ENCODE results near the gene BRAF.
"Not testable (repeated sequence)": the region's sequence is repeated elsewhere in the genome, so short reads cannot be mapped to it uniquely, and the experiment has no call there.

BRAF gene

DNA sequence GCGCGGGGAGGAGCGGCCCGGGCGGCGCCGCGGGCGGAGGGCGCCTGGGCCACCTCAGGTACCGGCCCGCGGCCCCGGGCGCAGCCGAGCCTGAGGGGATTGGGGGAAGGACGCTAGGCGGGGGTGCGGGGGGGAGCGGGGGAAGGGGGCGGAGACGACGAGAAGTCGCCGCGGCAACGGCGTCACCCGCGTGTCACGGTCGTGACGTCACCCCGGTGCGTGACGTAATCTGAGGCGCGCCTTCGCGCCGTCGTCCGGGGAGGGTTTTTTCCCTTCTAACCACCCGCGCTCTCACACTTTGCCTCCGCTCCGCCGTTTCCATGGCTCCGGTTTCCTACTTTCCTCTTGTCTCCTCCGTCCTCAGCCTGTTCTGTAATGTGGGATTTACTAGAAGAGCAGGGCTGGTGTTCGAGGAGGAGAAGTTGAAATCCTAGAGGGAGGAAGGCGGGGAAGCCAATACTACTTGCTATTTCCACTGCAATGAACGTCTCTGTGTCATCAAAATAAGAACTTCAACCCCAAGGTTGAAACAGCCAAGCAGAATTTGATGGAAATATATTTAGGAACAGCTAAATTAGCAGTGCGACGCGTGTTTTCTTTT lies at the start of gene BRAF:
TSS of gene BRAF (minus strand) at position 109 of the 601 bp plus-strand sequence. CDS start 226 bp downstream, outside the sequence.
- DNase-seq (ENCODE audit: low read depth in 2 of 2): peak; percentile 85 to 90

DNA sequence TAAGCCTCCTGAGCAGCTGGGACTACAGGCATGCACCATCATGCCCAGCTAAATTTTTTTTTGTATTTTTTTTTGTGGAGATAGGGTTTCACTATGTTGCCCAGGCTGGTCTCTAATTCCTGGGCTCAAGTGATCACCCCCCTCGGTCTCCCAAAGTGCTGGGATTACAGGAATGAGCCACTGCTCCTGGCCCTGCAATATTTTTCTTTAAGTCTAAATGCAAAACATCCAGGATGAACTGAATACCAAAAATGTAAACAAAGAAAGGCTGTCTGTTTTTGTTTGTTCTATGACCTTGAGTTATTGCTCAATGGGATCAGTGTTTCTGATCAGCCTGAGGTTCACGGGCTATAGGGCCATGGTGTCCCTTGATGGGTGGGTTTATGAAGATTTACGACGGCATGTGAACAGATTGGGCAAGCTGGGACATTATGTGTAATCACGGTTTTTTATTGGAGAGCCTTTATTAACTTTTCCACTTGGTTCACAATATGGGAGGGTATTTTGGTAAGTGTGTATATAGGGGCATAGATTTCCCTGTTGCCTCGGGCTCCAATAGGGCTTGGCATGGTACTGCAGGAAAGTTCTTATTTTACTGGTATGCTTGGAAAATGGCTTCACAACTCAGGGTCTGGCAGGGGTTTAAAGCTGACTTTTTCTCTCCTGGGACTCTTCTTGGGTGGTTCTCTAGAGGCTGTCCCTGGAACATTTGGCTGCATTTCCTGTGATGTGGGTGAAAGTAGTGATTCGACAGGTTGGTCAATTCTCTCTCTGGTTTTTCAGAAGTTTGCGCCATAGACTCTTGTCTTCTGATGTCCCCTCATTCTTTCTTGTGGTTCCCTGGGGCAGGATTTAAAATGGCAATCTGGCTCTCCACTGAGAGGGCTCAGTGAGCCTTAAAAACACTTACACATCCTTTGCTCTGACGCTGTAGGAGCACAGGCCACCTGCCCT lies 48.4 kb upstream of the BRAF start:
- no peak for DNase-seq (ENCODE audit: low read depth in 2 of 2)

DNA sequence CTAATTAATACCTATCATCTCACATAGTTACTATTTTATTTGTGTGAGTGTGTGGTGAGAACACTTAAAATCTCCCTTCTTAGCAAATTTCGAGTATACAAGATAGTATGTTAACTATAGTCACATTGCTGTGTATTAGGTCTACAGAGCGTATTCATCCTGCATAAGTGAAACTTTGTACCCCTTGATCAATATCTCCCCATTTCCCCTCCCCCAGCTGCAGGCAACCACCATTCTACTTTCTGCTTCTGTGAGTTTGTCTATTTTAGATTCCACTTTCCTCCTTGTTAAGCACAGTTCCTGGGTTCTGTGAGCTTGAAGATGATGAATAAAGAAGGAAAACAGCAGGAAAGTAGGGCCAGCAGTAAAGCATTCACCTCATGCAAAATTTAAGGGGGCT lies 47.6 kb upstream of the BRAF start:
- no peak for DNase-seq (ENCODE audit: low read depth in 2 of 2)

DNA sequence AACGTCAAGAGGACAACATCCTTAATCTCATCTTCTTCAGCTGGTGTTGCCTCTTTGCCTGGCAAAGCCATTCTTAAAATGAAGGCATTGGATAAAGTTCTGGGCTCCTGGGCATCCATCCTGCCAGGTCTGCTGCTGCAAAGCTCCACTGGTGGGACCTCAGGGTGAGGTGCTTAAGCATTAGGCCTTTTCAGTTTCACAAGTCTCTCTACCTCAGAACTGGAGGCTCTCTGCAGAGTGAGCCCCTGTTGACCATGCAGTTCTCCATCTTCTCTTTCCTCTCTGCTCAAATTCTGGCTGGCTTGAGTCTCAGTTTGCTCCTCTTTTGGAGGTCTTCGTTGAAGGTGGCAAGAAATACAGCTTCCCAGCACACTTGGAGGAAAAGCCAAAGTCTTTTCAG lies 42.7 kb upstream of the BRAF start:
- no peak for DNase-seq (ENCODE audit: low read depth in 2 of 2)

DNA sequence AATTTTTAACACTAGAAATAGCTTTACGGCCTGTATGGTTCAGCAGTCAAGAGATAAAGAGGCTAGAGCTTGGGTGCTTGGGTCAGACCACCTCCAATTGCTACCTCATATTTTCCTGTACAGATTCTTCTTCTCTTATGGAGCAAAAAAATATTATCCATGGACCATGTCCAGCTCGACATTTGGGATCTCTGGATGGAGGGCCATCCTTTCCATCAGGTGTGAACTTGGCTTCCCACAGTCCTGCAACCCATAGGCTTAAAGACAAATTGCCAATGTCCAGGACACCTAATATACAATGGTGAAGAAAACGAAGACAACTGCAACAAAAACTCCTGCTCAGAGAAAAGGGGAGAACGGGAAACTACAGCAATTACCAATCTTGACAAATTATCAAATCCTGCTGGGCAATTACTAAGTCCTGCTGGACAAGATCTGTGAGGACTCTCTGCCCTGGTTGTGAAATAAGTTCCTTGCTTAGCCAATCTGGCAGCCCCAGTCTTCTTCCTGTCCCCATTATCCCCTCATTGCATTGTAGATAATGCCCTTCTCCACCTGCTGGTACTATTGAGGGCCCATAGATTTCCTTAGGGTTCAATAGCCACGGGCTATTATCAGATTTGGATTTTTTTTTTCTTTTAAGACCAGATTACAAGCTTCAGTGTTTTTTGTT lies 42.0 kb upstream of the BRAF start:
- DNase-seq (ENCODE audit: low read depth in 2 of 2): no peak

DNA sequence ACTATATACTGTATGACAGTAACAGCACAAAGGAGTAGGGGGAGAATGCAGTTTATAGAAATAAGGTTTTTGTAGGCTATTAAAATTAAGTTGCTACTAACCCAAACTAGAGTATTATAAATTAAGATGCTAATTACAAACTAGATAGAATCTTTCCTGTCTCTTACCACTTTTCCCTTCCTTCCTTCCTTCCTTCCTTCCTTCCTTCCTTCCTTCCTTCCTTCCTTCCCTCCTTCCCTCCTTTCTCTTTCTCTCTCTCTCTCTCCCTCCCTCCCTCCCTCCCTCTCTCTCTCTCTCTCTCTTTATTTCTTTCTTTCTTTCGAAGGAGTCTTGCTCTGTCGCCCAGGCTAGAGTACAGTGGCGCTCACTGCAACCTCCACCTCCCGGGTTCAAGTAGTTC lies 36.4 kb upstream of the BRAF start:
- no peak for DNase-seq (ENCODE audit: low read depth in 2 of 2)

DNA sequence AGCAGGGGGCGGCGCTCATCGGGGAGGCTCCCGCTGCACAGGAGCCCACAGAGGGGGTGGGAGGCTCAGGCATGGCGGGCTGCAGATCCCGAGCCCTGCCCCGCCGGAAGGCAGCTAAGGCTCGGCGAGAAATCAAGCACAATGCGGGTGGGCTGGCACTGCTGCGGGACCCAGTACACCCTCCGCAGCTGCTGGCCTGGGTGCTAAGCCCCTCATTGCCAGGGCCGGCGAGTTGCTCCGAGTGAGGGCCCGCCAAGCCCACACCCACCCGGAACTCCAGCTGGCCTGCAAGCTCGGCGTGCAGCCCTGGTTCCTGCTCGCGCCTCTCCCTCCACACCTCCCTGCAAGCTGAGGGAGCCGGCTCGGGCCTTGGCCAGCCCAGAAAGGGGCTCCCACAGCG lies 32.3 kb upstream of the BRAF start:
- not testable (repeated sequence) for DNase-seq (ENCODE audit: low read depth in 2 of 2)

DNA sequence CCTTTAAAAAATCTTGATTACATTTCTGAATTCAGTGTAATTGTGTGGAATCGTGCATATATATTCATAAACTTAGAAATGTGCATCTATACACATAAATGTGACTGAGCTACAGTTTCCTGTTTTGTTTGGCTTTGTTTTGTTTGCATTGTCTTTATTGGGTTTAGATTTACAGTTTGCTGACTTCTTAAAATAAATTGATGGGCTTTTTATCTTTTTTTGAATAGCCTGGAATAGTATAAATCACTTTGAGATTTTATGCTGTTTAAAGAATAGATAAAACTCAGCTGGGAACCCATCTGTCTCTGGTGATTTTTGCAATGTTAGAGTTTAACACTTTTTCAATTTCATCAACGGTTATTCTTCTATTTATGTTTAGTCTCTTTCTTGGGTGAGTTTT lies 21.2 kb upstream of the BRAF start:
- no peak for DNase-seq (ENCODE audit: low read depth in 2 of 2)

DNA sequence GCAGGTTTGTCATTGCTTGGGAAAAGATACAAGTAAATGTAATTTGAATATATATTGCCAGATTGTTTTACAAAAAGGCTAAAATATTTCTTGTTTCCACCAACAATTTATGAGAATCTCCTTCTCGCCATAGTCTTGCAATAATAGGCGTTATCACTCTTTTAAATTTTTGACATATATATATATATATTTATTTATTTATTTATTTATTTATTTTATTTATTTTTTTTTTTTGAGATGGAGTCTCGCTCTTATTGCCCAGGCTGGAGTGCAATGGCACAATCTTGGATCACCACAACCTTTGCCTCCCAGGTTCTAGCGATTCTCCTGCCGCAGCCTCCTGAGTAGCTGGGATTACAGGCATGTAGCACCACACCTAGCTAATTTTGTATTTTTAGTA lies 17.5 kb upstream of the BRAF start:
- DNase-seq (ENCODE audit: low read depth in 2 of 2): not testable (repeated sequence)

DNA sequence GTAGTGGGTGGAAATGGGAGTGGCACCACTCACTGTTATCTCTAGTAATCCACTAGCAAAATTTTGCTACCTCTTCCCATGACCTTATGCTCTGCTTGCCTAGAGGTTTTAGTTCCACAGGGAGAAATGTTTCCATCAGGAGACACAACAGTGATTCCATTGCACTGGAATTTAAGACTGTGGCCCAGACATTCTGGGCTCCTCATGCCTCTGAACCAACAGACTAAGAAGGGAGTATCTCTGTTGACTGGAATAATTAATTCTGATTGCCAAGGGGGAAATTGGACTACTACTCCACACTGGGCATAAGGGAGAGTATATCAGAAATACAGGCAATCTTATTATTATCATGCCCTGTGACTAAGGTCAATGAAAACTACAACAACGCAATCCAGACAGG lies 16.2 kb upstream of the BRAF start:
- DNase-seq (ENCODE audit: low read depth in 2 of 2): no peak

DNA sequence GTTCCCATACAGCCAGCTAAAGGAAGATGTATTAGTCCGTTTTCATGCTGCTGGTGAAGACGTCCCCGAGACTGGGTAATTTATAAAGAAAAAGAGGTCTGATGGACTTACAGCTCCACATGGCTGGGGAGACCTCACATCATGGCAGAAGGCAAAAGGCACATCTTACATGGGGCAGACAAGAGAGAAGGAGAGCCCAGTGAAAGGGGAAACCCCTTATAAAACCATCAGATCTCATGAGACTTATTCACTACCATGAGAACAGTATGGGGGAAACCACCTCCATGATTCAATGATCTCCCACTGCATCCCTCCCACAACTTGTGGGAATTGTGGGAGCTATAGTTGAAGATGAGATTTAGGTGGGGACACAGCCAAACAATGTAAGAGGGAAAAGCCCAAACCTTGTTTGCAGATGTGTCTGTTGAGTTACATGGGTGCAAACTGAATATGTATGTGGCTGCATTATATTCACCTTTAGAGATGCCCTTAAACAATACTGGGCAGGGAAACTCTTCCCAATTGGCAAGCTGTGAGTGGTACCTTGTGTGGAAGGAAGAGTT lies 13.1 kb upstream of the BRAF start:
- no peak for DNase-seq (ENCODE audit: low read depth in 2 of 2)

DNA sequence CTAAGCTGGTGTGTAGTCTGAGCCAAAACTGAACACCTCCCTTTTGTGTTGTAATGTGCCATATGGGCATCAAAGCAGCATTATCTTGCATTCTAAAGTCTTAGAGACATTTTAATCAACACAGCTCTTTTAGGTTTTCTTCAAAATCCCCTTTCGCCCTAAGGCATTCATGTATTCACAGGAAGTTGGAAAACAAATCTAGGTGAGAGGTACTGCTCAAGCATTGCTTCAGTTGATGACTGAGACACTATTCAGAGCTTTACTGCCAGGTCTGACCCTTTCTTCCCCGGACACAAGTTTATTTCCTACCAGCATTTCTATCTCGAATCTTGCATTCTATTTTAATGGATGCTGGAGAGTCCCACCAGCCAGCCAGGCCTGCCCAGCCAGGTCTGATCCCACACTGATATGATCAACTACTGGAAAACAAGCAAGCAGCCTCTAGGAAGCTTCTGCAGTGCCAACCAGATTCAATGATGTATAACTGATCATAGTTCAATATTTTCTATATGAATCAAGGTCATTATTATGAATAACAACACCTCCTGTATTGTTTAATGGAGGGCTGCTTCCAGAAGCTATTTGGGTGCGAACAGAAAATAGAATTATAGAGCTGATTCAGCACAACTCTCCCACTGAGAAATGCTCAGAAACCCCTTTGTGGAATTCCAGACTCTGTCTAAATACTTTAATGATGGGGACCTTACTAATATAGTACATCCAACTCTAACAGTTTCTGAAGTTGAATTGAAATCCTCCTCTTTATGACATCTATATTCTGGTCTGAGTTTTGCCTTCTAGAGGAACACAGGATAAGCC lies 4.0 kb upstream of the BRAF start:
- DNase-seq (ENCODE audit: low read depth in 2 of 2): no peak

DNA sequence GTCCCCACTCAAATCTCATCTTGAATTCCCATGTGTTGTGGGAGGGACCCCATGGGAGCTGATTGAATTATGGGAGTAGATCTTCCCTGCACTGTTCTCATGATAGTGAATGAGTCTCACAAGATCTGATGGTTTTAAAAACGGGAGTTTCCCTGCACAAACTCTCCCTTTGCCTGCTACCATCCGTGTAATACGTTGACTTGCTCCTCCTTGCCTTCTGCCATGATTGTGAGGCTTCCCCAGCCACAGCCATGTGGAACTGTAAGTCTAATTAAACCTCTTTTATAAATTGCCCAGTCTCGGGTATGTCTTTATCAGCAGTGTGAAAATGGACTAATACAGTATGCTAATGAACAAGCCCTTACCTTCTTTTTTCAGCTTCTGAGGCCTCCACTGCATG lies 3.2 kb upstream of the BRAF start:
- not testable (repeated sequence) for DNase-seq (ENCODE audit: low read depth in 2 of 2)

DNA sequence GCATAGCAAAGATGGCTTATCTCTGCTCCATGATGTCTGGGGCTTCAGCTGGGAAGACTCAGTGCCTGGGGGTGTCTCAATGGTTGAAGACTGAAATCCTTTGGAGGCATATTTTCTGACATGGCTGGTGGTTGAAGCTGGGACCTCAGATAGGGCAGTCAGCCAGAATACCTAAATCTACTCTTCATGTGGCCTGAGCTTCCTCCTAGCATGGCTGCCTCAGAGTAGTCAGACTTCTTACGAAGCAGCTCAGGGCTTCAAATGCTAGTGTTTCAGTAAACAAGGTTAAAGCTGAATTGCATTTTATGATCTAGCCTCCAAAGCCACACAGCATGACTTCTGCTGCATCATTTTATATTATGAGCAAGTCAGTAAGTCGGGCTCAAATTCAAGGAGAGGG lies 2.6 kb upstream of the BRAF start:
- DNase-seq (ENCODE audit: low read depth in 2 of 2): no peak

DNA sequence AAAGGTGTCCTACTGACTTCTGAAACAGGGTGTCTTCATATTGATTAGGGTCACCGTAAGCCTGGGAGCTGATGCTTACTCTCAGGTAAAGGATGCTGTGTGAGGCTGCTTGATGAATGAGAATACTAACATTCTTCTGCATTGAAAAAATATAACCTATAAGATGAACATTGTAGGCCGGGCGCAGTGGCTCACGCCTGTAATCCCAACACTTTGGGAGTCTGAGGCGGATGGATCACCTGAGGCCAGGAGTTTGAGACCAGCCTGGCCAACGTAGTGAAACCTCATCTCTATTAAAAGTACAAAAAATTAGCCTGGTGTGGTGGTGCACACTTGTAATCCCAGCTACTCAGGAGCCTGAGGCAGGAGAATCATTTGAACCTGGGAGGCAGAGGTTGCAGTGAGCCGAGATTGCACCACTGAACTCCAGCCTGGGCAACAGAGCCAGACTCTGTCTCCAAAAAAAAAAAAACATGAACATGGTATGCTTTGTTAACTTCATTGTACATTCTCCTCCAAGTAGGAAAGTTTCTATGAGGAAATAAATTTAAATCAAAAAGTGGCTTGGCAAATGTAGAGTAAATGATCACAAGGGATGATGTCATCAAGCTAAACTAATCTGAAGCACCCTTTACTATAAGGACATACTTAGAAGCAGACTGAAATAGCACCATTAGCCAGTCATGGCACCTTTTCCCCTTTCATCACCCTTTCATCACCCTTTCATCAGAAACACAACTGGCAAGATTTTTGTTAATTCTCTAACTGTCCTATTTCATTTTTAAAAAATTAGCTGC lies 1.5 kb upstream of the BRAF start:
- DNase-seq (ENCODE audit: low read depth in 2 of 2): no peak

DNA sequence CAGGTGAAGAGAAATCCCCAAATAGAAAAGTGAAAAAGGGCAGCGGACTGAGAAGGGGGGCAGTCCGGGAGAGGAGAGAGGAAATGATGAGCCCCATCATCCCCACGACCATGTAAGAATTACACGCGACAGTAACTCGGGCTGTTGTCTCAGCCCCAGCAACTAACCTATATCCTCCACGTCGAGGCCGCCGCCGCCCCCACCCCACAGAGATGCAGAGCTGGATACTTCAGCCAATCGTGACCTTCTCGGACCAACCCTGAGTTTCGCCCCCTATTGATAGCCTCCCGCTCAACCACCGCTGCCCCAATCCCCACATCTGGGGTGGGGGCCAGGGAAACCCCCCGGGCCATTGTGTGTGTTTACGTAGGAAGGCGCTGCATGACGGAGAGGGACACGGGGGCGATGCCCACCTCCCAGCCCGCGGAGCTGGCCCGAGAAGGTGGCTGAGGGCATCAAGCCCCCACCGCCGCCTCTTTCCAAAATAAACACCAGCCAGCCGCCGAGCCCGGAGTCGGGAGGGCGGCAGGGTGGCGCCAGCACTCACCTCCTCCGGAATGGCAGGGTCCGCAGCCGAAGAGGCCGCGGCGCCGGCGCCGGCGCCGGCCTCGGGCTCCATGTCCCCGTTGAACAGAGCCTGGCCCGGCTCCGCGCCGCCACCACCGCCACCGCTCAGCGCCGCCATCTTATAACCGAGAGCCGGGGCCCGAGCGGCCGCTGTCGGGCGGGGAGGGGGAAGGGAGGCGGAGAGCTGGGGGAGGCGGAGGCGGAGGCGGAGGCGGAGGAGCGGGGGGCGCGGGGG lies 509 bp downstream of the BRAF start:
- peak; percentile 40 to 51 for DNase-seq (ENCODE audit: low read depth in 2 of 2)

DNA sequence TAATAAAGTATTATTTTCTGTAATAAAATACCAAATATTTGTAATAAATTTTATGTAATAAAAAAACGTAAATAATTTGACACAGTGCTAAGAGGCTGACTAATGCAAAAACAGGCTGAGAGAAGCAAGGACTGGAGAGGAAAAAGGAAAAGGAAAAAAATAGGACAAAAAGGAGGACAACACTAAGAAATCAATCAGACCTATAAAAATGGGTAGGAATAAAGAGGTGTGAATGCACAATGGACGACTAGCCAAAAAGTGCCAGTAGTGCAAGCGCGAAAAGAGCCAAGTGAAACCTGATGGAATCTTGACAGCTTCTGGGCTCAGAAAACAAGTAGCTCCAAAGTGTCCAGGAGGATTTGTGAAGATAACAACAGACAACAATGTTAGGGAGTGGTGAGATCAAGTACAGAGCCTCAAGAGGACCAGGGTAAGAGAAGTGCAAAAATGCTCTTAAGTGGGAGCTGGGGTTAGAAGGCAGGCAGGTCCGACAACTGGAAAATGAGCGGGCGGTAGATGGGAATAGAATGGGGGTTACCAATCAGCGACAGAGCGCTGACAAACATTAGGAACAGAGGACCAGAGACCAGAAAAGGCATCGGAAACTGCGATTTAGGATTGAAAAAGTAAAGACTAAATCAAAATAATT lies 1.2 kb downstream of the BRAF start:
- no peak for DNase-seq (ENCODE audit: low read depth in 2 of 2)

DNA sequence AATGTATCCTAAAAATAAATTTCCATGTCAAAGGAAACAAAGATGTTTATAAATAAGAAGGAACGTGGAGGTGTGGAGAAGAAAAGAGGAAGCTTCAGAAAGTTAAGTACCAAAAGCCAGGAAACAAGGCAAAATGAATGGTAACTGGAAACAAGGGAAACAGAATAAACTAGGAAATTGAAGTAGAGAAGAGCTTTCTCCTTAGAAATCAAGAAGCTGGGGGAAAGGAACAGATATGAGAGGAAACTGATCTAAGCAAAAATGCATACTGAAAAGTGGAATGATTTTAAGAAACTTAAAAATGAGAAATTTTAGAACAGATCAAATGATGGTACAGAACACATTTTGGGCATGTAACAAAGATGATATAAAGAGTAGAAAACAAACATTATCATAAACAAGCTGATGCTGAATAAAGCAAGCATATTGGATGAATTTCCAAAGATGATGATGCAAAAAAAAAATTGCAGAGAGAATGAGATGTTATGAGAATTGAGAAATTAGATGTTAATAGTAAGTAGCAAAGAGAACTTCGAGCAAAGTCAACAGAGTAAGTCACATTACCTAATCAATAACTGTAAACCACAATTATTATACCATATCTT lies 1.9 kb downstream of the BRAF start:
- DNase-seq (ENCODE audit: low read depth in 2 of 2): no peak

DNA sequence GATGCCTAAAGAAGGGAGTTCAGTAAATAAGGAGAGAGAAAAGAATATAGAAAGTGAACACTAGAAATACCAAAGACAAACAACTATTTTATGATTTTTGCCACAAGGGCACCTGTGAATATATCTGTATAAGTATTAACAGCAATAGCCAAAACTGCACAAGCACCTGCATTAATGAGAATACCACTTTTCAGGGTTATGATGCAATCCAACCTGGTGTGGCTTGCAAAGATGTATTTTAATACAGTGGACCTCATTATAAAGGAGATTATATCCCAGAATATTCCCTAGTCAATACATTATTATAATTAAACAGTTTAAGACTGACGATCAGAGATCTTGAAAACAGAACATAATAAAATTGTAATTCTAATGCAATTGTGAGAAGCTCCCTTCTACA lies 4.0 kb downstream of the BRAF start:
- DNase-seq (ENCODE audit: low read depth in 2 of 2): no peak
